Testis (tissue), 3 donors: ENCODE measurements around the gene RAMP2. TPM values are rescaled to one million over a fixed set of nuclear protein-coding genes. Genes with fewer than 3 reads are reported as not detected.

ENCODE experiments used
- DNase-seq: peaks from one replicate; pipeline ENCODE4 v3.0.0-alpha.2; 2019
- H3K27ac ChIP-seq, 2 donors: fragments of 200-600 bp; sonication (generic); one replicate each; pipeline ENCODE4 v1.5.1; 2019
- H3K27me3 ChIP-seq: fragments of 200-600 bp; sonication (generic); one replicate; pipeline ENCODE4 v1.5.1; 2019
- H3K36me3 ChIP-seq: fragments of 200-600 bp; sonication (generic); one replicate; pipeline ENCODE4 v1.5.1; 2017; ENCODE audit warnings: low read depth; ENCODE audit errors: missing control alignments
- H3K4me1 ChIP-seq: fragments of 200-600 bp; sonication (generic); one replicate; pipeline ENCODE4 v1.5.1; 2019
- H3K4me3 ChIP-seq, 2 donors: fragments of 200-600 bp; sonication (generic); one replicate each; pipeline ENCODE4 v1.5.1; 2017 to 2019
- H3K9me3 ChIP-seq: fragments of 200-600 bp; sonication (generic); one replicate; pipeline ENCODE4 v1.5.1; 2017
- CTCF ChIP-seq, 3 experiments: fragments of 450-650 bp in 2 of 3; fragments of 200-600 bp in 1 of 3; sonication (generic) in 1 of 3; IDR thresholded peaks; one replicate each; pipeline ENCODE4 v1.5.1; 2016 to 2019; ENCODE audit warnings: antibody characterized with exemption in 3 of 3, mild to moderate bottlenecking in 2 of 3, moderate library complexity in 1 of 3
- POLR2A ChIP-seq: fragments of 450-650 bp; IDR thresholded peaks from one replicate; pipeline ENCODE4 v1.6.1; 2017; ENCODE audit warnings: antibody characterized with exemption, mild to moderate bottlenecking, moderate library complexity
- WGBS, 2 donors: methylation state at CpG; one replicate each; pipeline ENCODE4 v1.1.5; 2018; 5-methylcytosine and 5-hydroxymethylcytosine counted together
- intact Hi-C: fragments of 100-400 bp; cut with DNase I; formaldehyde crosslinking; loops from one replicate; pipeline ENCODE4 v1.15.1; 2023; ENCODE audit warnings: low total_unique reads
- polyA plus RNA-seq: library from polyadenylated mRNA; stranded (reverse); fragments of 350-450 nt; fragmentation: Illumina TruSeq; extraction: RNeasy Lipid Tissue Mini Kit (QIAGEN cat#74804); gene quantifications from one replicate; pipeline ENCODE4 v1.2.3, GENCODE V29; 2014; ENCODE audit warnings: low read depth, low replicate concordance; ENCODE audit not compliant: insufficient read depth
- total RNA-seq, 2 donors: library from RNA; depleted of rRNA; stranded (reverse); fragments of >200 nt; gene quantifications; one replicate each; pipeline ENCODE4 v1.2.3, GENCODE V29; 2016

The RAMP2 gene
- total and polyA plus RNA-seq, 3 donors from 2014 or later, result 6.9 to 38.2 (median 14.6) TPM

GRCh38 chr17:42781639-42782165 lies 20.7 kb downstream of the RAMP2 start:
- no peak for DNase-seq
- H3K9me3 ChIP-seq, result no peaks in the 10 kb centered on the region
- no peaks in the 10 kb centered on the region for H3K4me1 ChIP-seq
- 53 to 57% methylated on average over 4 to 10 of the region's 10 CpGs for WGBS, 2 donors
- no peak overlapping the region for H3K27ac ChIP-seq
- H3K27me3 ChIP-seq, result no peaks in the 10 kb centered on the region
- TF ChIP-seq POLR2A, result no peak
- H3K4me3 ChIP-seq, result no peak overlapping the region
- intact Hi-C loops, result no loop called here
- no peaks in the 10 kb centered on the region for H3K36me3 ChIP-seq

GRCh38 chr17:42782166-42783061 lies 21.4 kb downstream of the RAMP2 start:
- no peak overlapping the region for H3K27ac ChIP-seq
- H3K36me3 ChIP-seq, result no peaks in the 10 kb centered on the region
- no peaks in the 10 kb centered on the region for H3K27me3 ChIP-seq
- no peaks in the 10 kb centered on the region for H3K4me1 ChIP-seq
- no peak overlapping the region for H3K4me3 ChIP-seq
- TF ChIP-seq POLR2A, result no peak
- TF ChIP-seq CTCF (IDR thresholded peaks at IDR 0.05), result no peak
- intact Hi-C loops, result no loop called here
- 58 to 60% methylated on average over 21 to 29 of the region's 29 CpGs for WGBS, 2 donors
- no peak for DNase-seq
- H3K9me3 ChIP-seq, result no peaks in the 10 kb centered on the region

GRCh38 chr17:42783062-42783790 lies 22.2 kb downstream of the RAMP2 start:
- no peak for DNase-seq
- no peak overlapping the region for H3K4me3 ChIP-seq
- no peaks in the 10 kb centered on the region for H3K9me3 ChIP-seq
- no peak overlapping the region for H3K27ac ChIP-seq
- H3K36me3 ChIP-seq, result no peaks in the 10 kb centered on the region
- WGBS, 2 donors, result 34 to 49% methylated on average over 9 of the region's 9 CpGs
- intact Hi-C loops, result no loop called here
- TF ChIP-seq POLR2A, result no peak
- TF ChIP-seq CTCF (IDR thresholded peaks at IDR 0.05), result no peak
- no peaks in the 10 kb centered on the region for H3K4me1 ChIP-seq
- H3K27me3 ChIP-seq, result no peaks in the 10 kb centered on the region

- intact Hi-C loops, result no loop called here
- Histone ChIP-seq H3K4me1 (no peaks in the 10 kb centered on the region), H3K36me3 (no peaks in the 10 kb centered on the region), H3K27me3 (no peaks in the 10 kb centered on the region), H3K9me3 (no peaks in the 10 kb centered on the region), H3K27ac (no peak overlapping the region), H3K4me3 (no peak overlapping the region)
- no peak for TF ChIP-seq CTCF (IDR thresholded peaks at IDR 0.05)
- no peak for TF ChIP-seq POLR2A
- WGBS, 2 donors, result 8 to 23% methylated on average over 22 of the region's 22 CpGs
- no peak for DNase-seq
These were observed 22.7 kb downstream of the RAMP2 start for GRCh38 chr17:42783791-42784138.

GRCh38 chr17:42784409-42784808 lies 23.4 kb downstream of the RAMP2 start:
- Histone ChIP-seq H3K27ac (no peak overlapping the region), H3K9me3 (no peaks in the 10 kb centered on the region), H3K27me3 (no peaks in the 10 kb centered on the region), H3K4me1 (no peaks in the 10 kb centered on the region), H3K4me3 (no peak overlapping the region), H3K36me3 (no peaks in the 10 kb centered on the region)
- DNase-seq, result no peak
- intact Hi-C loops, result no loop called here
- 16 to 23% methylated on average over 17 to 25 of the region's 25 CpGs for WGBS, 2 donors
- no peak for TF ChIP-seq POLR2A
- no peak for TF ChIP-seq CTCF (IDR thresholded peaks at IDR 0.05)
